ENCODE data around the gene ZWINT. TPM values are rescaled to one million over a fixed set of nuclear protein-coding genes. Genes with fewer than 3 reads are reported as not detected.

ZWINT gene
- total RNA-seq, 1 experiment from 2014 or later: 99.1 TPM

DNA sequence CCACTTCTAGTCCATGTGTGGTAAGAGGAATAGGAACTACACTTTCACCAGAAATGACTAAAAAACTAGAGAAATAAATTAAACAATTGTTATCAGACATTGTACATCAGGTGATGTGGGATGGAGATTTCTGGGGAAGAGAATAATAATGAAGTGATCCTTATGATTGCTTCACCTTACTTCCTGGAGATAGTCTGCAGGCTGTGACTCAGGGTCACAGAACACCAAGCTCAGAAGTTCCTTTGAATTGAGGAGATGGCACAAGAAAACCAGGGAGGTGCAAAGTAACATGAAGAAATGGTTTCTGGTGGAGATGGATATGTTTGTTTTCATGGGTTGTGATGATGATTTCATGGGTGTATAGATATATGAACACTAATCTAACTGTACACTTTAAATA is 44.5 kb downstream of the ZWINT start:
- no peak overlapping the region for H2BK20ac ChIP-seq (ENCODE audit: low read depth, low read length, poor library complexity, severe bottlenecking)
- no peak overlapping the region for H3K27ac Mint-ChIP-seq
- no peak overlapping the region for H2BK120ac ChIP-seq (ENCODE audit: low read depth, low read length, poor library complexity, severe bottlenecking)
- H3K4me1 Mint-ChIP-seq: no peaks in the 10 kb centered on the region
- H3K4me3 Mint-ChIP-seq: no peak overlapping the region
- no peaks in the 10 kb centered on the region for H4K20me1 ChIP-seq (ENCODE audit: control insufficient read depth, insufficient read depth, insufficient read length)
- H3K23me2 ChIP-seq (ENCODE audit: insufficient read length, low read depth, low read length, poor library complexity, severe bottlenecking): no peaks in the 10 kb centered on the region
- H2BK5ac ChIP-seq (ENCODE audit: insufficient read length, low read length): no peak overlapping the region
- H3K18ac ChIP-seq (ENCODE audit: insufficient read length, low read depth, low read length): no peak overlapping the region
- peaks cover 6 to 13% of the 10 kb centered on the region in 2 experiments; a peak in 3 of 5 replicates for H3K9me3 Mint-ChIP-seq
- H3K9me3 ChIP-seq (ENCODE audit: control insufficient read depth, low read depth, low read length): no peaks in the 10 kb centered on the region
- H3K27me3 Mint-ChIP-seq (ENCODE audit: low read depth): no peaks in the 10 kb centered on the region; the same call in 1 of the 2 replicates
- no peaks in the 10 kb centered on the region for H3K4me1 ChIP-seq (ENCODE audit: insufficient read depth, low read length)
- H3K27ac ChIP-seq (ENCODE audit: insufficient read length, low read depth, low read length): no peak overlapping the region
- H3K4ac ChIP-seq (ENCODE audit: low read depth, low read length): no peak overlapping the region
- TF ChIP-seq, protein P1, sequence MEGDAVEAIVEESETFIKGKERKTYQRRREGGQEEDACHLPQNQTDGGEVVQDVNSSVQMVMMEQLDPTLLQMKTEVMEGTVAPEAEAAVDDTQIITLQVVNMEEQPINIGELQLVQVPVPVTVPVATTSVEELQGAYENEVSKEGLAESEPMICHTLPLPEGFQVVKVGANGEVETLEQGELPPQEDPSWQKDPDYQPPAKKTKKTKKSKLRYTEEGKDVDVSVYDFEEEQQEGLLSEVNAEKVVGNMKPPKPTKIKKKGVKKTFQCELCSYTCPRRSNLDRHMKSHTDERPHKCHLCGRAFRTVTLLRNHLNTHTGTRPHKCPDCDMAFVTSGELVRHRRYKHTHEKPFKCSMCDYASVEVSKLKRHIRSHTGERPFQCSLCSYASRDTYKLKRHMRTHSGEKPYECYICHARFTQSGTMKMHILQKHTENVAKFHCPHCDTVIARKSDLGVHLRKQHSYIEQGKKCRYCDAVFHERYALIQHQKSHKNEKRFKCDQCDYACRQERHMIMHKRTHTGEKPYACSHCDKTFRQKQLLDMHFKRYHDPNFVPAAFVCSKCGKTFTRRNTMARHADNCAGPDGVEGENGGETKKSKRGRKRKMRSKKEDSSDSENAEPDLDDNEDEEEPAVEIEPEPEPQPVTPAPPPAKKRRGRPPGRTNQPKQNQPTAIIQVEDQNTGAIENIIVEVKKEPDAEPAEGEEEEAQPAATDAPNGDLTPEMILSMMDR (conservative IDR thresholded peaks at IDR 0.05): no peak
- H4K91ac ChIP-seq (ENCODE audit: insufficient read length, low read depth, low read length): no peak overlapping the region
- no peak overlapping the region for H4K8ac ChIP-seq (replicated peaks; ENCODE audit: insufficient read length, low read depth, low read length)
- DNase-seq: no peak
- H3K23ac ChIP-seq (ENCODE audit: insufficient read length, low read depth, low read length): no peak overlapping the region
- H3K79me1 ChIP-seq (ENCODE audit: insufficient read depth, low read depth, low read length, poor library complexity, severe bottlenecking): no peaks in the 10 kb centered on the region
- no peak overlapping the region for H3K14ac ChIP-seq (ENCODE audit: insufficient read depth, low read length)
- H4K5ac ChIP-seq (ENCODE audit: insufficient read length, low read depth, low read length): no peak overlapping the region
- H3K27me3 ChIP-seq (ENCODE audit: insufficient read depth, low read length): no peaks in the 10 kb centered on the region
- H3K9ac ChIP-seq (ENCODE audit: extremely low read depth, insufficient read length, low read length): no peak overlapping the region
- H3T11ph ChIP-seq (ENCODE audit: low read length): no peak overlapping the region
- no peak overlapping the region for H3K56ac ChIP-seq (ENCODE audit: insufficient read length, low read depth, low read length)
- no peak overlapping the region for H2BK15ac ChIP-seq (ENCODE audit: low read depth, low read length)
- no peak overlapping the region for H2AFZ ChIP-seq (ENCODE audit: low read length)
- no peak overlapping the region for H2BK12ac ChIP-seq (ENCODE audit: insufficient read length, low read depth, low read length)
- no peak overlapping the region for H2AK5ac ChIP-seq (ENCODE audit: insufficient read length, low read length)
- H3K4me2 ChIP-seq (ENCODE audit: insufficient read depth, insufficient read length, low read length): no peak overlapping the region
- H3K36me3 Mint-ChIP-seq (ENCODE audit: insufficient read depth in 1 of 3, low read depth in 3 of 3): peaks cover 0 to 7% (median 2%) of the 10 kb centered on the region in 3 experiments; a peak in 1 of 7 replicates
- no peaks in the 10 kb centered on the region for H3K79me2 ChIP-seq (ENCODE audit: insufficient read depth, low read length)
